Stimulated activated CD8-positive, alpha-beta memory T cell treated with anti-CD3 and anti-CD28 coated beads, Interleukin-15, amount 100 ng/mL, for 1 hour (primary cell): ENCODE results near the gene DNASE1L2.

ENCODE experiments used
- DNase-seq: peaks from one replicate; pipeline ENCODE4 v3.0.0-alpha.2; 2020; ENCODE audit warnings: low read depth

DNASE1L2 gene

GRCh38 chr16:2204416-2205103 is 31.7 kb upstream of the DNASE1L2 start:
- DNase-seq, result no peak

DNA sequence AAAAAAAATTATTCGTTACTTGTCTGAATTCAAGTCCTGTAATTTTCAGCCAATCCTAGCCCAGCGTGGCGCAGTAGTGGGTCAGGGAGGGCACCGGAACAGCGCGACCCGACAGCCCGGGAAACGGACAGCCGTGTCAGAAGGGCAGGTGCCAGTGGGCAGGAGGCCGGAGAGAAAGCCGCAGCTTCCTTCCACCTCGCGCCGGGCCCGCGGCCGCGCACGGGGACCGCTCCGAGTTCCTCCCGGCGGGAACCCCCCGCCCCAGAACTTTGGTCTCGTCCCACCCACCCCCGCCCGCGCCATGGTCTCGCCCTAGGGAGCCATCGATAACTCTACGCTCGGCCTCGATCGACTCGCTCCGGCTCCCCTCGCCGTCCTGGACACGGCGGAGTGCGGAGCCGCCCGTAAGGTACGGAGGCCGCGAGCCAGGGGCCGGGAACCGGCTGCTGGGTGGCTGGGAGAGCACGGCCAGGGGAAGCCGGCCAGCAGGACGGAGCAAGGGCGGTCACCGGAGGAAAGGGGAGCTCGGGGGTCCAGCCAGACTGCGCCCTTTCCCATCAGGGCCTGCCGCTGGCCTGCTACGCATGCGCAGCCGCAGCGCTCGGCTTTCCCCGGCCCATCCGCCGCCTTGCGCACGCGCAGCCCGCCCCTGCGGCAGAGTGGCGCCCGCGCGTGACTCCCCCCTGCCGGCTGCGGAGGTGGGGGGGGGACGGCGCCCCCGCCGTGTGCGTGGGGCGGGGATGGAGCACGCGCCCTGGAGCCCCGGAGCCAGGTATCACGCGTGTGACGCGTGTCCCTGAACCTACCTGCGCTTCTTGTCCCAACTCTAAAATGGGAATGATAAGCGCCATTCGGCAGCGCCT is 30.9 kb upstream of the DNASE1L2 start, which contains the start of gene MLST8:
Gene MLST8 (plus strand): TSS at position 351 of the 863 bp plus-strand sequence. CDS start 632 bp downstream, outside the sequence.
- DNase-seq, result peak; percentile 72

- DNase-seq, result no peak
These were observed 30.3 kb upstream of the DNASE1L2 start for GRCh38 chr16:2205967-2206313.

DNA sequence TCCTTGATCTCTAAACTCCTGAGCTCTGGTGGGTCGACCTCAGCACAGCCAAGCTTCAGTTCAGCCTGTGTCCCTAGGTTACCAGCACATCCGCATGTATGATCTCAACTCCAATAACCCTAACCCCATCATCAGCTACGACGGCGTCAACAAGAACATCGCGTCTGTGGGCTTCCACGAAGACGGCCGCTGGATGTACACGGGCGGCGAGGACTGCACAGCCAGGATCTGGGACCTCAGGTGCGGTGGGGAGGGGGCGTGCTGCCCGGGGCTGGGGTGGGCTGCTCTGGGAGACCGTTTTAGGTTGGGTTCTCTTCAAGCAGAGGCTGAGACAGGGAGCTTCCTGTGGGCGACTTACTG is 29.8 kb upstream of the DNASE1L2 start:
- no peak for DNase-seq

DNA sequence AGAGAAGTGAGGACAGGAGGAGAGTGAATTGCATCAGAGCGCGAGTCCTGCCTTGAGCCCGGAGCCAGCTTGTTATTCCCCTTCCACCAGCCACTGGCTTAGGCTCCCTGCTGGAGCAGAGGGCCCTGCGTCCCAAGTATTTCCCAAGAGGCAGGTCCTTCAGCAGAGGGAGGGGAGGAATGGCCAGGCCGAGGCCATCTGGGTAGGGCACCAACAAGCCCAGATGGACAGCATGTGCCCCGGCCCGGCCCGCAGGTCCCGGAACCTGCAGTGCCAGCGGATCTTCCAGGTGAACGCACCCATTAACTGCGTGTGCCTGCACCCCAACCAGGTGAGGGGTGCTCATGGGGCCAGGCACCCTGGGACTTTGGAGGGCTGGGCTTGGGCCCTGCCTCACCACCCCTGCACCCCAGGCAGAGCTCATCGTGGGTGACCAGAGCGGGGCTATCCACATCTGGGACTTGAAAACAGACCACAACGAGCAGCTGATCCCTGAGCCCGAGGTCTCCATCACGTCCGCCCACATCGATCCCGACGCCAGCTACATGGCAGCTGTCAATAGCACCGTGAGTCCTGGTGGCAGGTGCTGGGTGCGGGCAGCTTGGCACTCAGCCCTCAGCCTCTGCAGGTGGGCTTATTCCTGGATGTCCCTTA is 29.3 kb upstream of the DNASE1L2 start:
- DNase-seq, result no peak

- no peak for DNase-seq
These were observed 28.4 kb upstream of the DNASE1L2 start for GRCh38 chr16:2207872-2208271.

DNA sequence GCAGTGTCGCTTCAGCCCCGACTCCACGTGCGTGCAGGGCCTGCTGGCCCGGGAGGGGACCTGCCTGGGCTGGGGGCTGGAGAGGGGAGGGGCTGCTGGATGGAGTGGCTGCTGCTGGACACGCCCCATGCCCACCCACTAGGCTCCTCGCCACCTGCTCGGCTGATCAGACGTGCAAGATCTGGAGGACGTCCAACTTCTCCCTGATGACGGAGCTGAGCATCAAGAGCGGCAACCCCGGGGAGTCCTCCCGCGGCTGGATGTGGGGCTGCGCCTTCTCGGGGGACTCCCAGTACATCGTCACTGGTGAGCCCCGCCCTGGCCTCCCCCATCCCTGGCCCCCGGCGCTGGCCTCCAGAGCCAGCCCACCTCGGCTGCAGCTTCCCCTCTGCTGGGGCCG is 27.9 kb upstream of the DNASE1L2 start:
- DNase-seq, result no peak

- no peak for DNase-seq
These were observed 27.5 kb upstream of the DNASE1L2 start for GRCh38 chr16:2208772-2209171.

- DNase-seq, result no peak
These were observed 26.8 kb upstream of the DNASE1L2 start for GRCh38 chr16:2209258-2210008.

GRCh38 chr16:2210009-2210332 is 26.3 kb upstream of the DNASE1L2 start:
- DNase-seq, result no peak

GRCh38 chr16:2210386-2211365 is 25.6 kb upstream of the DNASE1L2 start, which contains the start of gene BRICD5:
TSS of gene BRICD5 (minus strand) at chr16:2210863. CDS start at chr16:2210833, 30 bp downstream.
- DNase-seq, result no peak

DNA sequence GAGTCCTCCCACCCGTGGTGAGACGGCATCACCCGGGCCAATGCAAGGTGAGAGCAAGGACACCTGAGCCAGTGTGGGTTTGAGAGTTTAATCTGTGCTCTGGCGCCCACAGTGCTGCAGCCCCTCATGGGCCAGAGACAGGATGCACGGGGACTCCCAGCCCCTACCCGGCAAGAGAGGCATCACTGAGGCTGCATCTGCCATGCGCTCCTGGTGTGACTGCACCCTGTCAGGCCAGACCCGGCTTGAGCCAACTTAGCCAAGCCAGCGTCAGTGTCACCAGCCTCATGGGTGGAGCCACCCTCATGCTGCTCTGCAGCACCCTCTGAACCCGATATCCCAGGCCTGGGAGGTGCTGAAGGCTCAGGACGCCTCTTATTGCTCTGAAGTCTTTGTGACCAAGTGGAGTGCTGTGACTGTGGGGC is 24.3 kb upstream of the DNASE1L2 start:
- DNase-seq, result no peak

DNA sequence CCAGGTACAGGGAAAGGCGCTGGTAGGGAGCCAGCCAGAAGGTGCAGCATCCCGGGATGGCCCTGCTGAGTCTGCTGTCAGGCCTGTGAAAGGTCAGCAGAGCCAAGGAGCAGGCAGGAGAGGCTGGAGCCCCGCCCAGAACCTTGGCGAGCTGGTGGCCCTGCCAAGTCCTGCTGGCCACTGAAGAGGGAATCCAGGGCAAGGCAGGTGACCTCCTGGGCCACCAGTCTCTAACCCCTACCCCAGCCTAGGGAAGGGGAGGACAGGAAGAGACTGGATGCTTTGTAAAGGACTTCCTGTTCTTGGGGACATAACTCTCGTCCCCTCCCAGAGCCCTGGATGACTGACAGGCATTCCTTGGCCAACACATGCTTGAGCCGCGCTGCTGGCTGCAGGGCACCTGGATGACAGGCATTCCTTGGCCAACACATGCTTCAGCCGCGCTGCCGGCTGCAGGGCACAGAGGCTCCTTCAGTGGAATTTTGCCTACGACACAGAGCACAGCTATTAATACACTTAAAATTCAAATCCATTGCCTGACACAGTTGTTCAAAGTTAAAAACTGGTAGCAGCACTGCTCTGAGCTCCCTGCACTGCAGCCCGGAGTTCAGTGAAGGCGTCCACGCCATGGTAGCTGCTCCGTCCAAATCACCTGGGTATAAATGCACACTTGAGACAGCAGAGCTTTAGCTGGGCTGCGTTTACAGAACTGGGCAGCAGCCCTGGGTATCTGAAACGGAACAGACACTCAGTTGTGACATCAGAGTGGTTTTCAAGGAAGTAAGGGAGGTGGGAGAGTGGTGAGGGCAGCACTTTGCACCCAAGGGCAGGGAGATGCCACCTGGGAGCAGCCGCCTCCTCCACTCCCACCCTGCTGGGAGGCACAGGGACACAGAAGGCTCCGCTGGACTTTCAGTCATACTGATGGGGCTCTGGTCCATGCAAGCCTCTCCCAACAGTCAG is 23.6 kb upstream of the DNASE1L2 start:
- DNase-seq, result no peak

GRCh38 chr16:2213817-2214718 is 22.2 kb upstream of the DNASE1L2 start:
- no peak for DNase-seq

DNA sequence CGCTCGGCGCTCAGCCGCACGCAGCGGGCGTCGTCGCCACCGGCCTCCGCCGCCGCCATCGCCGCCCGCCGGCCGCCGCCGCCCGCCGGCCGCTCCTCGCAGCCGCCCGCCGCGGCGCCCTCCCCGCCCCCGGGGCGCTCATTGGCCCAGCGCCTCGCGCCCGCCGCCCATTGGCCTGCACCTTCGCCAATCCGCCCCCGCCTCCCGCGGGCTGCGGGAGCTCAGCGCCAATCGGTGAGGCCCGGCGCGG is 21.6 kb upstream of the DNASE1L2 start, which contains the start of gene PGP:
Gene PGP (minus strand): TSS at position 122 of the 250 bp plus-strand sequence. CDS start 63 bp downstream, at position 59.
- no peak for DNase-seq

GRCh38 chr16:2216330-2216729 is 19.9 kb upstream of the DNASE1L2 start:
- no peak for DNase-seq

- peak; percentile 98 for DNase-seq
These were observed 12.9 kb upstream of the DNASE1L2 start, which contains the start of gene E4F1 for GRCh38 chr16:2223221-2223941. TSS of gene E4F1 (plus strand) at chr16:2223591. CDS start at chr16:2223614, 23 bp downstream.

DNA sequence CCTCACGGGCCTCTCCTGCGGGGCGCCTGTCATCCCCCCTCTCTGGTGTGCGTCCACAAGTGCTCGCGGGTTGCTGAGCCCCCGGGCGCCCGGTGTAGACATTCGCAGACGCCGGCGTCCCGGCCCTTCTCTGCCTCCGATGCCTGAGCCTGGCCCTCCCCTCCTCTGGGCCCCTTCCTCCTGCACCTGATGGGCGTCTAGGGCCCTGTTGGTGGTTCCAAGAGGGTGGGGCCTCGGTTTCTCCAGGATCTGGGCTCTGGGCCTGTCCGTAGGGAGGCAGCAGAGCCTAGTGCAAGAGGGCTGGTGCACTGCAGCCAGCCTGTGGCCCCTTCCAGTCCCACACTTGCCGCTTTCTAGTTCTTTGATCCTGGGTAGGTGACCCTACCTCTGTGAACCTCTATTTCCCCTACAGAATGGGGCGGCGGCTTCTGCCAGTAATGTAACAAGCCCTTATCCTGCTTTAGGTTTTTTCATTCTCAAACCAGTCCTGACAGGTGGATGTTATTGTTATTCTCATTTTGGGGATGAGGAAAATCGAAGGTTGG is 12.2 kb upstream of the DNASE1L2 start:
- DNase-seq, result no peak
